MCF 10A (cell line): ENCODE data around the gene PITPNM3. TPM values are rescaled to one million over a fixed set of nuclear protein-coding genes. Genes with fewer than 3 reads are reported as not detected.

Experiments used
- BruUV-seq: library from RNA; stranded (reverse); fragments of 400-500 nt; replicated peaks from 2 replicates; lab custom pipeline; 2021; lab: Mats Ljungman, UMichigan
- CTCF ChIA-PET: fragments of 300-600 bp; sonication (Branson Sonifier 250); formaldehyde crosslinking; extraction: SDS; loops from one replicate; lab custom pipeline; 2021; ENCODE audit warnings: antibody characterized with exemption, inconsistent platforms; lab: Yijun Ruan, JAX
- POLR2A ChIA-PET: fragments of 300-600, 350-650 bp; sonication (Branson Sonifier 250); formaldehyde crosslinking; extraction: SDS; loops from one replicate; lab custom pipeline; 2020; ENCODE audit warnings: antibody characterized with exemption, inconsistent platforms; lab: Yijun Ruan, JAX
- DNase-seq: peaks from one replicate; pipeline ENCODE4 v3.0.0-alpha.2; 2018; ENCODE audit not compliant: unreplicated experiment
- H3K27ac Mint-ChIP-seq: one replicate; pipeline ENCODE4 v1.8.0; 2022; ENCODE audit warnings: mild to moderate bottlenecking, low read depth, mixed read lengths; ENCODE audit not compliant: unreplicated experiment
- H3K27me3 Mint-ChIP-seq: one replicate; pipeline ENCODE4 v1.8.0; 2022; ENCODE audit warnings: mixed read lengths; ENCODE audit not compliant: insufficient read depth, unreplicated experiment
- H3K36me3 Mint-ChIP-seq: one replicate; pipeline ENCODE4 v1.8.0; 2022; ENCODE audit warnings: mild to moderate bottlenecking, moderate library complexity, mixed read lengths; ENCODE audit not compliant: insufficient read depth, unreplicated experiment
- H3K4me1 Mint-ChIP-seq: one replicate; pipeline ENCODE4 v1.8.0; 2022; ENCODE audit warnings: mixed read lengths; ENCODE audit not compliant: insufficient read depth, unreplicated experiment
- H3K4me3 Mint-ChIP-seq: one replicate; pipeline ENCODE4 v1.8.0; 2022; ENCODE audit warnings: mild to moderate bottlenecking, moderate library complexity, mixed read lengths; ENCODE audit not compliant: unreplicated experiment
- H3K9me3 Mint-ChIP-seq: one replicate; pipeline ENCODE4 v1.8.0; 2022; ENCODE audit warnings: mixed read lengths; ENCODE audit not compliant: unreplicated experiment
- CTCF ChIP-seq: fragments of 200-600 bp; IDR thresholded peaks from one replicate; pipeline ENCODE4 v1.8.0; 2022; ENCODE audit warnings: antibody characterized with exemption, mild to moderate bottlenecking; ENCODE audit not compliant: unreplicated experiment
- intact Hi-C: fragments of 100-400 bp; cut with micrococcal nuclease; formaldehyde crosslinking; loops from 2 replicates; pipeline ENCODE4 v1.14.1; 2022
- total RNA-seq: library from RNA; stranded (reverse); gene quantifications from 2 replicates; pipeline ENCODE4 v1.2.3, GENCODE V29; 2022

The PITPNM3 gene
- total RNA-seq, 1 experiment from 2014 or later, result 22.8 TPM

- ChIA-PET POLR2A (interaction anchor here (0.7 to 4.0 kb wide), 9 partner anchors 9 to 1089 kb away, joined by 3 to 45 read pairs (median 4); partner anchors contain the start of genes DVL2 and NUP88), CTCF (interaction anchor here (0.6 to 1.3 kb wide), 6 partner anchors 24 to 207 kb away, joined by 3 to 4 read pairs (median 3); partner anchors contain the start of gene AIPL1)
- Mint-ChIP-seq H3K9me3 (no peaks in the 10 kb centered on the region), H3K4me1 (peaks cover 32% of the 10 kb centered on the region), H3K27me3 (no peaks in the 10 kb centered on the region), H3K4me3 (peak overlapping the region; percentile 38), H3K36me3 (no peaks in the 10 kb centered on the region), H3K27ac (peak overlapping the region; percentile 90)
- no peak for TF ChIP-seq CTCF
- intact Hi-C loops, result no loop called here
- no TSS peak for BruUV-seq
- DNase-seq, result no peak
These were observed 48.3 kb downstream of the PITPNM3 start for GRCh38 chr17:6508016-6508415.

DNA sequence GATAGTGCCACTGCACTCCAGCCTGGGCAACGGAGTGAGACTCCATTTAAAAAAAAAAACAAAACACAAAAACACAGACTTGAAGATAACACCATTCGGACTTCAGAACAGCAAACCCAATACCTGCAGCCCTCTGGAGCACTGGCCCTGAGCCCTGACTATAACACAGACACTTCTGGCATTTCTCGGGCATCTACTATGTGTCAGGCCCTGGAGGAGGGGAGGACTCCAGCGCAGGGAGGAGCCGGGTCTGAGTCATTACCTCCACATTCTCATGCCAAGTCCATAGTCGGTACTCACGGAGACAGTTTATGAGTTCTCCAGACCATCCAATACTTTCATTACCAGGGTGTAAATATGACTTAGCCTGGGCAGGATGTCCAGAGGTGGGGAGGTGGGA, 48.8 kb downstream of the PITPNM3 start:
- H3K27me3 Mint-ChIP-seq, result no peaks in the 10 kb centered on the region
- POLR2A ChIA-PET, result interaction anchor here (0.6 to 4.0 kb wide), 15 partner anchors 10 to 925 kb away, joined by 3 to 45 read pairs (median 5); partner anchors contain the start of genes DVL2, KIAA0753 and TXNDC17
- peaks cover 32% of the 10 kb centered on the region for H3K4me1 Mint-ChIP-seq
- BruUV-seq, result no TSS peak
- TF ChIP-seq CTCF, result no peak
- peak; percentile 95 for DNase-seq
- H3K27ac Mint-ChIP-seq, result peak overlapping the region; percentile 90
- intact Hi-C loops, result loop anchor here (1.0 kb wide), 3 partner anchors 17 to 48 kb away; no protein-coding TSS in a partner anchor
- H3K36me3 Mint-ChIP-seq, result no peaks in the 10 kb centered on the region
- CTCF ChIA-PET, result interaction anchor here (0.6 to 1.2 kb wide), 5 partner anchors 12 to 100 kb away, joined by 3 to 5 read pairs (median 3); no protein-coding TSS in a partner anchor
- peak overlapping the region; percentile 38 for H3K4me3 Mint-ChIP-seq
- H3K9me3 Mint-ChIP-seq, result no peaks in the 10 kb centered on the region

DNA sequence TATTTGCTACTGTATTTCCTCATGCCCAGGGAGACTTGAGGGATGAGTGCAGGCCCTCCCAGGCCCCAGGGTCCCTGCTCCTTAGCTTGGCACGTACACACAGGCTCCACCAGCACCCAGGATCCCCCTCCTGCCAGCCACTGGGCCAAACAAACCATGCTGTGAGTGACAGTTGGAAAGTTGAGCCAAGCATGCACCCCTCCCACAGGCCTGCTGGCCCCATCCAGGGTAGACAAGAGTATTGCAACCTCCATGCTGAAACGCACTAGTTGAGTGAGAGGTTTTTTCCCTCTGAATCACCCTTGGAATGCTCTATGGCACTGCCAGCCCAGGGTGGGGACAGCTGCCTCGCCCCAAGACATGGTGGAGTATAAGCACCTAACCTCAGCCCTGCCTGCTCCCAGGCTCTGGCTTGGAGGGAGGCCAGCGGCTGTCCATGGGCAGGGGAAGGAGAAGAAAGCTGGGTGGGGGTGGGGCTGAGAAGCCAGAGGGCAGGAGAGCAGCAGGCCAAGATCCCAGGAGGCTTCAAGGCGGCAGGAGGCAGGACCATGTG, 49.6 kb downstream of the PITPNM3 start:
- Mint-ChIP-seq H3K27ac (peak overlapping the region; percentile 90), H3K27me3 (no peaks in the 10 kb centered on the region), H3K36me3 (peaks cover 6% of the 10 kb centered on the region), H3K4me1 (peaks cover 32% of the 10 kb centered on the region), H3K4me3 (peak overlapping the region; percentile 38), H3K9me3 (no peaks in the 10 kb centered on the region)
- TF ChIP-seq CTCF, result peak; percentile 7
- POLR2A ChIA-PET, result interaction anchor here (0.6 to 4.0 kb wide), 16 partner anchors 10 to 925 kb away, joined by 3 to 45 read pairs (median 5); partner anchors contain the start of genes DVL2, KIAA0753, PIMREG and TXNDC17
- CTCF ChIA-PET, result interaction anchor here (0.6 to 1.0 kb wide), 3 partner anchors 11 to 101 kb away, joined by 3 to 5 read pairs (median 3); no protein-coding TSS in a partner anchor
- peak; percentile 97 for DNase-seq
- intact Hi-C loops, result loop anchor here (1.0 kb wide), 3 partner anchors 18 to 49 kb away; no protein-coding TSS in a partner anchor
- no TSS peak for BruUV-seq
